Caki2 (cell line): ENCODE data around the gene SLC41A1. TPM values are rescaled to one million over a fixed set of nuclear protein-coding genes. Genes with fewer than 3 reads are reported as not detected.

Source experiments
- DNase-seq: peaks from one replicate; pipeline ENCODE4 v3.0.0-alpha.2; 2015; ENCODE audit warnings: low read depth
- in situ Hi-C: cut with HindIII; loops from 2 replicates; pipeline ENCODE4 v1.10.0; 2016; ENCODE audit warnings: low sequenced_read_pairs, low pct_unique_long_range_greater_than_20kb, mixed read lengths
- total RNA-seq: library from RNA; depleted of rRNA; stranded (reverse); fragments of >200 nt; shearing (Covaris generic); gene quantifications from 2 replicates; pipeline ENCODE4 v1.2.3, GENCODE V29; 2014; ENCODE audit warnings: low replicate concordance; rRNA removed

SLC41A1 gene
- total RNA-seq, 1 experiment from 2014 or later = 15.0 TPM

DNA sequence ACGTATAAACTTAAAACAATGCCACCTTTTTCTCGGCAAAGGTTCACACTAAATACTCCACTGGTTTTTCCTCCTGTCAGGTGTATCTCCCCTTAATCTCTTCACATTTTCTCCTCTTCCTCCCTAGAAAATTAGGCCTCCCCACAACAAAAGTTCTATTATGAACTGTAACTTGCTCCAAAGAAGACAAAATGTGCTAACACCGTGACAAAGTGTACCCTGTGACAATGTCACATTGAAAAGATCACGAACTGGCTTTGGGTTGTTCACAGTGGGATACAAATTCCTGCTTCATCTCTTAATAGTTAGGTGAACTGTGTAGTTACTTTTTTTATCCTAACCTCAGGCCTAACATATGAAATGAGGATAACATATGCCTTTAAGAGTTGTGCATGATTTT is 69.0 kb downstream of the SLC41A1 start:
- no peak for DNase-seq
- in situ Hi-C loops = no loop called here

DNA sequence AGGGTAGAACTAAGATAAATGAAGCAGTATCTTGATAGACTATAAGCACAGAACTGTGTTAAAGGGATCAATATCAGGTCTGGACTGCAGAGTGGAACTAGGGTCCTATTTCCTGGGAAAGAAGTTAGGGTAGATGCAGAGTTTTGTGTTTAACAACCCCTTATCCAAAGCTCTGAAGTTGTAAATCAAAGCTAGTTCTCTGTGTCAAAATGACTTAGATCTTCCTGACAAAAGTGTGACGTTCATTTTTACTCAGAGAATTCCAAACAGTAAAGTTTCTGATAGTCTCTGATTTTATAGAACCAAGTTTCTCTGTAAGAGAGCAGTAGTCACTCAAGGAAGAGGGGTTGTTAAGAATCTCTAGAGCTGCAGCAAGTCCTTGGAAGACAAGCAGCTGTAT is 71.3 kb downstream of the SLC41A1 start:
- no peak for DNase-seq
- in situ Hi-C loops = no loop called here

DNA sequence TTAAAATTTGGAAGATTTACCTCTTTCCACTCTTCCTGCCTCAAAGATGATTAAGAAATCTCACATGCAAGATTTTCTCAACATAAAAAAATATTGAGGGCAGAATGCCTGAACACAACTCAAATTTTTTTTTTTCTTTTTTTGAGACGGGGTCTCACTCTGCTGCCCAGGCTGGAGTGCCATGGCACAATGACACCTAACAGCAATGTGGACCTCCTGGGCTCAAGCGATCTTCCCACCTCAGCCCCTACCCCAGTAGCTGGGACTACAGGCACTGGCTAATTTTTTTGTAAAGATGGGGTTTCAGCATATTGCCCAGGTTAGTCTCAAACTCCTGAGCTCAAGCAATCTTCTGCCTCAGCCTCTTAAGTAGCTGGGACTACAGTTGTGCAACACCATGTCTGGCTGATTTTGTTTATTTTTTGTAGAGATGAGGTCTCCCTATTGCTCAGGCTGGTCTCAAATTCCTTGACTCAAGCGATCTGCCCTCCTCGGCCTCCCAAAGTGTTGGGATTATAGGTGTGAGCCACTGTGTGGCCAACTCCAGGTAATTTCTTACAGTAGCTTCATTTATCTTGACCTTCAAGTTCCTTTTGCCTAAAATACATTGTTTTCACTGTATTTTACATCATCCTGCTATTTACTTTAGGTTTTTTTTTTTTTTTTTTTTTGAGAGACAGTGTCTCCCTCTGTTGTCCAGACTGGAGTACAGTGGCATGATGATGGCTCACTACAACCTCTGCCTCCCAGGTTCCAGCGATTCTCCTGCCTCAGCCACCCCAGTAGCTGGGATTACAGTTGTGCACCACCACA is 73.4 kb downstream of the SLC41A1 start:
- in situ Hi-C loops = no loop called here
- DNase-seq = peak; percentile 57

Other genes with a start within 250 kb of the SLC41A1 start
- gene ELK4, start 181.2 kb downstream of the SLC41A1 start, total RNA-seq = 6.2 and 16.1 TPM in 2 replicates
- 2.2 and 2.3 TPM in 2 replicates for gene SLC45A3, start 132.7 kb downstream of the SLC41A1 start, total RNA-seq
- gene NUCKS1, start 63.0 kb downstream of the SLC41A1 start, total RNA-seq = 106 and 109 TPM in 2 replicates
- gene RAB29, start 37.7 kb downstream of the SLC41A1 start, total RNA-seq = 2.0 and 4.0 TPM in 2 replicates
- gene PM20D1, start 36.9 kb upstream of the SLC41A1 start, total RNA-seq = not detected in 2 replicates
- gene SLC26A9, start 130.3 kb upstream of the SLC41A1 start, total RNA-seq = not detected in 2 replicates
- 1.1 and 1.4 TPM in 2 replicates for gene RAB7B, start 190.2 kb upstream of the SLC41A1 start, total RNA-seq
- gene CTSE, start 210.7 kb upstream of the SLC41A1 start, total RNA-seq = 0.54 TPM in 1 of 2 replicates, not detected in the other
- 0.14 and 1.1 TPM in 2 replicates for gene RHEX, start 240.0 kb upstream of the SLC41A1 start, total RNA-seq